ENCODE results near the gene NCKAP5.

NCKAP5 gene

GRCh38 chr2:133568172-133568571 lies at the start of gene NCKAP5:
TSS of gene NCKAP5 (minus strand) at chr2:133568463. CDS start at chr2:133517526, 50,937 bp downstream.
- no peak for DNase-seq

GRCh38 chr2:133609664-133610063 lies 41.4 kb upstream of the NCKAP5 start:
- no peak for DNase-seq

- DNase-seq: no peak
Measured at GRCh38 chr2:133608291-133608690, 40.0 kb upstream of the NCKAP5 start.

GRCh38 chr2:133607679-133608078 lies 39.4 kb upstream of the NCKAP5 start:
- no peak for DNase-seq

GRCh38 chr2:133606616-133607015 lies 38.4 kb upstream of the NCKAP5 start:
- no peak for DNase-seq

GRCh38 chr2:133605766-133606137 lies 37.5 kb upstream of the NCKAP5 start:
- DNase-seq: no peak

- no peak for DNase-seq
Measured at GRCh38 chr2:133605011-133605765, 36.9 kb upstream of the NCKAP5 start.

- DNase-seq: no peak
Measured at GRCh38 chr2:133603109-133603508, 34.8 kb upstream of the NCKAP5 start.

GRCh38 chr2:133602538-133602937 lies 34.3 kb upstream of the NCKAP5 start:
- DNase-seq: no peak

- DNase-seq: no peak
Measured at GRCh38 chr2:133600266-133600928, 32.1 kb upstream of the NCKAP5 start.

- no peak for DNase-seq
Measured at GRCh38 chr2:133599811-133600210, 31.5 kb upstream of the NCKAP5 start.

GRCh38 chr2:133599211-133599803 lies 31.0 kb upstream of the NCKAP5 start:
- no peak for DNase-seq

- DNase-seq: no peak
Measured at GRCh38 chr2:133598769-133599168, 30.5 kb upstream of the NCKAP5 start.

GRCh38 chr2:133596701-133597393 lies 28.6 kb upstream of the NCKAP5 start:
- no peak for DNase-seq

GRCh38 chr2:133591164-133591563 lies 22.9 kb upstream of the NCKAP5 start:
- no peak for DNase-seq

- DNase-seq: no peak
Measured at GRCh38 chr2:133589456-133589855, 21.2 kb upstream of the NCKAP5 start.

- no peak for DNase-seq
Measured at GRCh38 chr2:133588144-133588543, 19.9 kb upstream of the NCKAP5 start.

- no peak for DNase-seq
Measured at GRCh38 chr2:133586978-133587377, 18.7 kb upstream of the NCKAP5 start.

GRCh38 chr2:133581010-133581760 lies 12.9 kb upstream of the NCKAP5 start:
- DNase-seq: no peak

- no peak for DNase-seq
Measured at GRCh38 chr2:133579274-133579673, 11.0 kb upstream of the NCKAP5 start.

GRCh38 chr2:133576714-133577113 lies 8.5 kb upstream of the NCKAP5 start:
- no peak for DNase-seq

GRCh38 chr2:133574620-133575019 lies 6.4 kb upstream of the NCKAP5 start:
- DNase-seq: no peak

- DNase-seq: no peak
Measured at GRCh38 chr2:133574186-133574585, 5.9 kb upstream of the NCKAP5 start.
